Fibroblast of mammary gland (primary cell): ENCODE measurements around the gene IQCE.

Experiments
- DNase-seq: peaks from one replicate; pipeline ENCODE4 v3.0.0-alpha.2; 2010; ENCODE audit warnings: low read depth
- H3K4me3 ChIP-seq: 2 replicates; pipeline ENCODE4 v1.5.1; 2011; ENCODE audit warnings: low read depth, mild to moderate bottlenecking, low read length, moderate library complexity; ENCODE audit not compliant: control insufficient read depth
- CTCF ChIP-seq: conservative IDR thresholded peaks from 2 replicates; pipeline ENCODE4 v1.5.1; 2011; ENCODE audit warnings: low read depth, low read length, inconsistent platforms; ENCODE audit not compliant: control insufficient read depth, insufficient read depth

Gene IQCE

GRCh38 chr7:2628891-2629290, 70.1 kb downstream of the IQCE start:
- H3K4me3 ChIP-seq = no peak overlapping the region
- DNase-seq = no peak
- no peak for TF ChIP-seq CTCF

- no peak for DNase-seq
- no peak for TF ChIP-seq CTCF
- H3K4me3 ChIP-seq = no peak overlapping the region
Measured at GRCh38 chr7:2629746-2630681, 71.2 kb downstream of the IQCE start.

- no peak for DNase-seq
- H3K4me3 ChIP-seq = peak within 1 kb of the TSS; percentile 77
- TF ChIP-seq CTCF = no peak
Measured at GRCh38 chr7:2631946-2632732, 73.4 kb downstream of the IQCE start, which contains the start of gene TTYH3. TSS of gene TTYH3 (plus strand) at chr7:2631986. CDS start at chr7:2632156, 170 bp downstream.

- TF ChIP-seq CTCF = no peak
- peak overlapping the region; percentile 77 for H3K4me3 ChIP-seq
- DNase-seq = peak; percentile 71
Measured at GRCh38 chr7:2632733-2633537, 74.2 kb downstream of the IQCE start.

- DNase-seq = peak; percentile 93
- no peak for TF ChIP-seq CTCF
- H3K4me3 ChIP-seq = peak overlapping the region; percentile 77
Measured at GRCh38 chr7:2633538-2634266, 74.9 kb downstream of the IQCE start.
